Activated naive CD4-positive, alpha-beta T cell treated with anti-CD3 and anti-CD28 coated beads, Interleukin-2, amount 50 U/mL, for 16 hours (primary cell): Measurements from ENCODE around the gene MECP2.

Experiments used
- DNase-seq: peaks from one replicate; pipeline ENCODE4 v3.0.0-alpha.2; 2020

Gene MECP2

DNA sequence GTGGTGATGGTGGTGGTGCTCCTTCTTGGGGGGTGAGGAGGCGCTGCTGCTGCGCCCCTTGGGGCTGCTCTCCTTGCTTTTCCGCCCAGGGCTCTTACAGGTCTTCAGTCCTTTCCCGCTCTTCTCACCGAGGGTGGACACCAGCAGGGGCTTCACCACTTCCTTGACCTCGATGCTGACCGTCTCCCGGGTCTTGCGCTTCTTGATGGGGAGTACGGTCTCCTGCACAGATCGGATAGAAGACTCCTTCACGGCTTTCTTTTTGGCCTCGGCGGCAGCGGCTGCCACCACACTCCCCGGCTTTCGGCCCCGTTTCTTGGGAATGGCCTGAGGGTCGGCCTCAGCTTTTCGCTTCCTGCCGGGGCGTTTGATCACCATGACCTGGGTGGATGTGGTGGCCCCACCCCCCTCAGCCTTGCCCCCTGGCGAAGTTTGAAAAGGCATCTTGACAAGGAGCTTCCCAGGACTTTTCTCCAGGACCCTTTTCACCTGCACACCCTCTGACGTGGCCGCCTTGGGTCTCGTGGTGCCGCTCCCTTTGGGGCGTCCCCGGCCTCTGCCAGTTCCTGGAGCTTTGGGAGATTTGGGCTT lies 66.7 kb downstream of the MECP2 start:
- no peak for DNase-seq

DNA sequence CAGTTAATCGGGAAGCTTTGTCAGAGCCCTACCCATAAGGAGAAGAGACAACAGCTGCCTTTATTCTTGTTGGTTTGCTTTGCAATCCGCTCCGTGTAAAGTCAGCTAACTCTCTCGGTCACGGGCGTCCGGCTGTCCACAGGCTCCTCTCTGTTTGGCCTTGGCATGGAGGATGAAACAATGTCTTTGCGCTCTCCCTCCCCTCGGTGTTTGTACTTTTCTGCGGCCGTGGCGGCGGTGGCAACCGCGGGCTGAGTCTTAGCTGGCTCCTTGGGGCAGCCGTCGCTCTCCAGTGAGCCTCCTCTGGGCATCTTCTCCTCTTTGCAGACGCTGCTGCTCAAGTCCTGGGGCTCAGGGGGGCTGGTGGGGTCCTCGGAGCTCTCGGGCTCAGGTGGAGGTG lies 67.3 kb downstream of the MECP2 start:
- DNase-seq = no peak

DNA sequence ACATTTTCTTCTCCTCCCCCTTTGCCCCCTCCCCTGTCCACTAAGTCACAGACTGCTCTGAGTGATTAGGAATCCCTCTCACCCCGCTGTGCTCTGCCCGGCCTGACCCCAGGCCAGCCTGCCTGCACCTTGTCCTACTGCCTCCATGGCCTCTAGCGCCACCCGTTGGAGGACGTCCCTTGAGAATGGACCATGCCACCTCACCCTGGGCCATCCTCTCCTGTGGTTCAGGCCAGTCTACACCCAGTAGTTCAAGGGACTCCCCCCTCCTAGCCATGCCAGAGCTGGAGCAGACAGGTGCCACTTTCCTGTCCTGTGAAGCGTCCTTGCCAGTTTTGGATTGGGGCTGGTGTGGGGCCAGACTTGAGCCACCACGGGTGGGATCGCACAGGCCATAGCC lies 68.1 kb downstream of the MECP2 start:
- no peak for DNase-seq

DNA sequence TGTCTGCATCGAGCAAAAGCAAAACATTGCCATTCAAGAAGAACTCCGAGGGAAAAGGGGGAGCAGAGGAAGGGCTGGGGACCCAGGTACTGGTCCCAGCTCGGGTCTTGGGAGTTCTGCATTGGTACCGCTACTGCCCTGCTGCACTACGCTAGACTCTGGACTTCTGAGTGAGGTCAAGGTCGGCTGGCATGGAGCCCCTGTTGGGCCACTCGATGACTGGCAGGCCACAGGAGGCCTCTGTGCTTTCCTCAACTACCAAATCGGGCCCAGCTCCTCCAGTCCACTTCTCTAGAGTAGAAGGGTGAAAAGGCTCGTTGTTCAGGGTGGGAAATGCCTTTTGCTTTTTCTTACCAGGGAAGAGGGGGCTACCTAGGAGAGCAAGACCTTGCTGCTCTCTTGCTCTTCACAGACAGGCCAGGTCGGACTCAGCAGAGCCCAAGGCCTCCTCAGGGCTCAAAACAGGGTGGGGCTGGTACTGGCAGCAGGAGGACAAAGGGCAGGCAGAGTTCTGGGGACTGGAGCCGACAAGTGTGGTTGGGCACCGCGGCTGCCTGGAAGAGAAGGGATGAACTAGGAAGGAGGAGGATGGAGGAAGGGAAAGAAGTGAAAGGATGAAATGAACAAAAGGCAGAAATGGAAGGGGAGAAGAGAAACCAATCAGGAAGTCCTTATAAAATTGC lies 68.9 kb downstream of the MECP2 start:
- DNase-seq = no peak

DNA sequence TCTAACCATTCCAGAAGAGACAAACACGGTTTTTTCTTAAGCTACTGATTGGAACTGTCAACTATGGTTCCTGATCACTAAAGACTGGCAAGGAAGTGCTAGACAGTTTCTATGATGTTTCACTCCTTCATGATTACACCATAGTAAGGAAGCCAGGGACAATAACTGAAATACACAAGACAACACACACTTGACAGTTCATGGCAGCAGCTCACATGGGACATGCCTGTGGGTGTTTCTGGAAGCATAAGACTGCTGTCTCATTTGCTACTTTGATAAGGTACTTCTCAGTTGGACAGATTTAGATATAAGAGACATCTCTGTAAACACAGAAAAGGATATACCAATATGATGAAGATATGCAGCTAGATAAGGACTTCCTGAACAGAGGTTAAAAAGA lies 69.5 kb downstream of the MECP2 start:
- DNase-seq = no peak

DNA sequence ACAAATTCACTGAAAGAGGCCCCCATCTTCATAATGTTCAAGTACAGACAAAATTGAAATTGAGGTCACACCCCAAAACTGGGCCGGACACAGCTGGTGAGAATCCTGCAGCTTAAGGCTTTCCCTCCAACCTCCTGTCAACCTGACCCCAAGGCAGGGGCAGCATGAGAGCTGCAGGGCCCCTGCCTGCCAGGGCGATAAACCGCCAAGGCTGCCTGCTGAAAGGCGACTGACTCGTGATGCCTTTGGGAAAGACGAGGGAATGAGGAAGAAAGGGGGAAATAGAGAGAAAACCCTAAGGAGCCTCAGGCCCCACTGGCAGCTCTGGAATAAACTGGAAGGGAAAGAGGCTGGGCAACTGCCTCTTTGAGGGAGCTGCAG lies 70.5 kb downstream of the MECP2 start:
- no peak for DNase-seq

DNA sequence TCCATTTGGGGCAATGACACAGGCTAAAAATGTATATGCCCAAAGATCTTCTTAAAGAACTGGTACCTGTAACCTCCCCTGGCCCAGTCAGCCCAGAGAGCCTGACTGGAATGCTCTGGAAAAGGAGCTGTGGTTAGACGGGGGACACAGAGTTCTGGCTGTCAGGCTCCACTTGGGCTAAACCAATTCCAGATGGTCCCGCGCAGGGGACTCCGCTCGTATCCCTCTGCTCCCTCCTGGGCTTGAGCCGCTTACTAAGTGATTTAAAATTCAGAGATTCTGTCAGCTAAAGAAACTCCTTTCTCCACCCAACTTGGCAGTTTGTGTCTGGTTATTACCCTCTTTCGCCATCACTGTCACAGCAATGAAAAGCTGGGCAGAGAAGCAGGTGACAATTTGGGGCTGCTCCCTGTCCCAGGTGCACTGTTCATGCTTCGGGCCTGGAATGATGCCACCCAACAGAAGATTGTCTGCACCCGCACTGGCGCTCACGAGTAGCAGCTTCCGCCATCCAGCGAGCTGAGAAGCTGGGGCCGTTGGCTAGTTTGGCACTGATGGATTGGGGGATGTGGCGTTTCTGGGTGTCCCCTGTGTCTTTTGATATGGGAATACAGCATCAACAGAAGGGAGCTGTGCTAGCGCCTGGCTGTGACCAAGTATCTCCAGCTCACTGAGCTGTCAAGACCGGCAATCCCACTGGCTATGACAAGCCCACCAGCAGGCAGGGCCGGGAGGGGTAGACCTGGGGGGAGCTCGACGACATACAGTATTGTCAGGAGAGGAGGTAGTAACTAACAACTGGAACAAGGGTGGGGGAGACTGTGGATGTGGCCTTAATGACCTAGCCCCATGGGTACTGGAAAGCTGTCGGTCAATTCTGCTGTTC lies 71.1 kb downstream of the MECP2 start:
- no peak for DNase-seq

DNA sequence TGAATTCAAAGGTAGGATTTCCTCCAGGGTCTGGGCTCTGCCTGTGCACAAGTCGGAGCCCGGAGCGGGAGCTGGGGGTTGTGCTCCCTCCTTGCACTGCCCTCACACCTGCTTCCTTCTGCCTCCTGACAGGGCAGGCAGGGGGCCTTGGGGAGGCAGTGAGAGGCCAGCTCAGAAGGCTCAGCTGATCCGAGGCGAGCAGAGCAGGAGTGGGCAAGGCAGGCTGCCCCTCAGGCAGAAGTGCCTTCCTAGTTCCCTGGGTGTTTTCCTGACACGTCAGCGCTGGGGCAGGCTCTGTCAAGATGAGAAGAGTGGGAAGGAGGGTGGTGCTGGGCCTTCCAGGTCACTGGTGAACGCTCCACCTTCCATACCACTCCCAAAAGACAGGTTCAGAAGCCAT lies 72.3 kb downstream of the MECP2 start:
- no peak for DNase-seq

DNA sequence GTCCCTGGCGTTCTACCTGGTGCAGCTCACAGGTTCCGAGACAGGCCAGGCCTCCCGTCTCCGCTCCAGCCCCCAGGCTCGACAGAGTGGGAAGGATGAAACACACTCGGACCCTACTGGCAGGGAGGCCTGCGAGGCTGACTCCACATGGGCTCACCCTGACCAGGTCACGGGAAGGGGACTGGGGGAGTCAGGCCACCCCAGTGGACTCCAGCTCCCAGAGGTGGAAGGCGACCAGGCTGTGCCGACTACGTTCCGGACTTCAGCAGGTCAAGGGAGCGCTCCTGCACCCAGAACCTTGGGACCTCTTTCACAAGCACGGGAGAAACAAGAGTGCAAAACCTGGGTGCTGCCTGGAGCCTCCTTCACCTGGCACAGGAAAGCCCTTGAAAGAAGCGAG lies 73.2 kb downstream of the MECP2 start:
- DNase-seq = no peak

DNA sequence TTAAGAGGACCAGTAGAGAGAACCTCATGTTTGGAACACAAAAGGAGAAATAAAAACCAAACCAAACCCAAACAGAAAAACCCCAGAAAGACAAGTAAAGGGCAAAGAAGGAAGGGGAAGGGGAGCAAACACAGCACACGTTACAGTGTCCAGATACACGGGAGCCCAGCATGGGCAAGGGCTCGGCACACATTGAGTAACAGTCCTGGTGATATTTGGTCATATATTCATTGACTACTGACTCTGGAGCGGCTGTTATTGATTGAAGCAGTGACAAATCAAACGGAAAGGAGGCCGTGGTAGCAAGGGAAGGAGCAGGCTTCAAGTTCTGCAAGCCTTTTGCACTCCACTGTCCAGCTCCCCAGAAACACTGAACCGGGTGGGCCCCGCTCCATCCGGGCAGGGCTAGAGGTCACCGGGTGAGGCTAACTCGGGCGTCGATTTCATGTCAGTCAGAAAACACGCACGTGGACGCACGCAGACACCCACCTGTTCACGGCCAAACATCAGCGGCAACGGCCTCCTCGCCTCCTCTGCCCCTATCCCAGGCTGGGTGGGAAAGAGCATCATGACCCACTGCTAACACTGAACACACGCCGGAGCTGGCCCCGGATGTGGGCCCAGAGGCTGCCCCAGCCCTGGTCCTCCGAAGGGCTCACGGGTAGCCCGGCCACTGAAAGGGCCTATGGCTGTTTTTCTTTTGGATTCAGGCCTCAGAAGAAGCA lies 74.1 kb downstream of the MECP2 start:
- DNase-seq = no peak

DNA sequence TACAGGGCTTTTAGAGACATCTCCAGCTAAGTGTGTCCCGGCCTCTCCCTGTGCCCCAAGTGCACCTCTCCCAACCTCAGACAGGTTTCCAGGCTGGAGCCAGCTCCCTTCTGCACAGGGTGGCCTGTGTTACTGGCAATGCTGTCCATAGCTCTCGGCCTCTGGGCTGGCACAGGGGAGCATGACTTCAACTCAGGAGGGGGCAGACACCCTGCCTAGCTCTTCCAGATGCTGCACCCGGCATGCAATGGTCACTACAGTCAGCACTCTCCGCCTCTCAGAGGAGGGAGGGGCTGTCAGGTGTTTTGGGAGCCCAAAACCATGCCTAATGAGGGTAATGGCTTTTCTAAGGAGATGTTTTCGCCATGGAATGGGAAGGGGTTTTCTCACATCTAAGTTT lies 75.4 kb downstream of the MECP2 start:
- DNase-seq = no peak

DNA sequence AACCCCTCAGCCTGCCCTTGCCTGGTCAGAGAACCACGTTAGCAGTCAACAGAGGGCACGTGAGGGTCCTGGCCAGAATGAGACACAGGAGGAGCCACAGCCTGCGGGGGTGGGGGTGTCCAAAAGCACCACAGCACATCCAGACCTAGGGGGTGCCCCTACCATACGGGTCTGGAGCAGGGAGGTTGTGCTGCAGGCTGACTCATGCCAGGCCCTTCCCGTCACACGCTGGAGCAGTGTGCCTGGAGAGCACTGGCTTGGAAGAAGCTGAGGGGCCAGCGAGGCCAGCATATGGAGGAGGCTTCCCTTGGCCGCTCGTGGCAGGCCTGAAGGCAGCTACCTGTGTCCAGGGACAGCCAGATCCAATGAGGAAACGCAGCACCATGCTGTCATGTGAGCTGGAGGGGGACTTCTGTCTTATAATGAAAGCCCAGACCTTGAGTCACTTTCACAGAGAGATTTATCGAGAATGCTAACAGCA lies 76.3 kb downstream of the MECP2 start:
- DNase-seq = no peak

DNA sequence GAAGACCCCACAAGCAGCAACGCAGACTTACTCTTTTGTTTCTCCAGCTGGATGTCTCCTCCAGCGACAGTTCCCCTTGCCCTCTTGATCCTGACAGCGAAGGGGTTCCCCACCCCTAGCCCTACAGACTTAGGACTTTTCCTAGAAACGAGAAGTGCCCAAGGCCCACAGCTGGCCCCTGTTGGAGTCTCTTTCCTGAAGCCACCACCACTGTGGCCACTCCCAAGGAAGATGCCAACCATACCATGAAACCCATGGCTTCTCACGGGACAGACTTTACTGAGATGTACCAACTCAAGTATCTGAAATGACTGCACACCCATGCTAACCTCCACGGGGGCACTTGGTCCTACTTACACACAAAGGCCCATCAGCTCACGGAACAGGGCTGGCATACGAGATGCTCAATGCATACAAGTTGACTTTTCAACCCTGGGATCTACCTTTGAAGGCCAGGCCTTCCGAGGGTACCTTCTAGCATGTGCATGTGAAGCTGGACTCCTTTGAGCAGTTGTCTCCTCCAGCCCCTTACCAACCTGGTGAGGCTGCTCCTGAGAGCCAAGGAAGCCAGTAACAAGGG lies 76.9 kb downstream of the MECP2 start:
- DNase-seq = no peak

DNA sequence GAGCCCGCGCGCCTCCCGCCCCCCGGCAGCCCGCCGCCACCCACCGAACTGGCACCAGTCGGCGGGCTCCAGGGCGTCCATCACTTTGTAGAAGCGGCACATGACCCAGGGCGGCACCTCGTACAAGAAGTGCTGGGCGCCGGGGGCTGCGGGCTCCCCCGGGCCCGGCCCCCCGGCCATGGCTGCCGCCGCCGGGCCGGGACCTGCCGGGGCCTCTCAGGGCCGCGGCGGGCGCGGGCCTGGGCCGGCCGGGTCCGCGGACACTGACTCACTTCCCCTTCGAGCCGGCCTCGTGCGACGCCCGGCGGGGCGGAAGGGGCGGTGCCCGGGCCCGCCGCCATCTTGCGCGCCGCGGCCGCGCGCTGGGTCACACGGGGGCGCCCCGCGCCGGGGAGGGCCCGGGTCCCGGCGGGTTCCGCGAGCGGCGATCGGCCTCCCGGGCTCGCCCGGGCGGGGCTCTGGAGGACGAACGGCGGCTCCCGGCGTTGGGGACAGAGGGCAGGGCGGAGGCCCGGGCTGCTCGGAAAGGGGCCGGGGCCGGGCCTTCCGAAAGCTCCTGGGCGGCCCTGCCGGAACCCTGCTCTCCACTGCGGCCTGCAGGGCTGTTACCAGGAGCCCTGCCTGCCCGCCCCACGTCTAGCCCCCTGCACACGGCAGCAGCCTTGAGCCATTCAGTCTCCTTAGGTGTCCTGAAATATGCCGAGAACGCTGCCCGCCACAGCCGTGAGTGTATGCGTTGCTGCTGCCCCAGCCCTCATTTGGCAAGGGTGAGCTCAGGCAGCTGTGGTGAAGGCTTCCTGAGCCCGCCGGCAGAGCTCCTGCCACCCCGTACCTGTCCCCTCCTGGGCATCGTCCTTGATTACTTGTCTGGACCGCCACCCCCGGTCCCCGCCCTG lies 77.6 kb downstream of the MECP2 start, which contains the start of gene IRAK1:
Gene IRAK1 (minus strand): TSS at position 270 of the 896 bp plus-strand sequence. CDS start 90 bp downstream, at position 180.
- DNase-seq = peak; percentile 60

DNA sequence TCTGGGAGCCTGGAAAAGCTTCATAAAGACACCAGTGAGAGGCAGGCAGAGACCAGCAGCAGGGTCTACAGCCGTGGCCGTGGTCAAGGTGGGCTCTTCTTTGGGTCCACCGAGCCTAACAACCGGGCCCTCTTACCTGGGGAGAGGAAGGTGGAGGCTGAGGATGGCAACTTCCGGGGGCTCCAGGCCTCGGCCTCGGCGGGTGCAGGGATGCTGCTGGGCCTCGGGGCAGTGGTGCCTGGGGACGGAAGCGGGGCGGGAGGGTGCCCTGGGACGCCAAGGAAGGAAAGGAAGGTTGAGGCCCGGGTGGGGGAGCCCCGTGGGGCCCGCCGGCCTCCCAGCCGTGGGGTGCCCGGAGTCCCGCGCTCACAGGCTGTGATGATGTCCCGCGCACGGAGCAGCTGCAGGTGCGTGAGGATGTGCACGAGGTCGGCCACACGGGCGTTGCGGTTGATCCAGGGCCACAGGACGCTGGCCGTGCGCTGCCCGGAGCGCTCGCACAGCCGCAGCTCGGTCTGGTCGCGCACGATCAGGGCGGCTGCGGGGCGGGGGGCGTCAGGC lies 78.4 kb downstream of the MECP2 start:
- peak; percentile 30 for DNase-seq

DNA sequence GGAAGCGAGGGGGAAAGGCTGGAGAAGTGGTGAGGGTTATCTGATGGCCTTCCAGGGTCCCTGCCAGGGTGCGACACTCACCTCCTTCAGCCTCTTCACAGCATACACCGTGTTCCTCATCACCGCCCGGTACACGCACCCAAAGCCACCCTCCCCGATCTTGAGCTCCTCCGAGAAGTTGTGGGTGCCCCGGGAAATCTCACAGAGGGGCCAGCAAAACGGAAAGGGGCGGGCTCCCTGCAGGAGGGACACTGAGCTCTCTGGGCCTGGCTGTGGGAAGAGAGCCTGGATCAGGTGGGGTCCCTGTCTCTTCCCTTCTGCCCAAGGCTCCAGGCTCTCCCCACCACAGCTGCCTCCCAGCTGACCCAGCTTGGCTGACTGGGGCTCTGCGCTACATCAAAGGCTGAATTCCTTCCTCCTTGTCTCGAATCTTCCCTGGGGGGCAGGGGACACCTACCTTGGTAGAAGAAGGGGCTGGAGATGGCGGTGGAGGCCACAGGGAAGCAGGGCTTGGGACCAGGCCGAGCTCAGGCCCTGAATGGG lies 78.9 kb downstream of the MECP2 start:
- no peak for DNase-seq

DNA sequence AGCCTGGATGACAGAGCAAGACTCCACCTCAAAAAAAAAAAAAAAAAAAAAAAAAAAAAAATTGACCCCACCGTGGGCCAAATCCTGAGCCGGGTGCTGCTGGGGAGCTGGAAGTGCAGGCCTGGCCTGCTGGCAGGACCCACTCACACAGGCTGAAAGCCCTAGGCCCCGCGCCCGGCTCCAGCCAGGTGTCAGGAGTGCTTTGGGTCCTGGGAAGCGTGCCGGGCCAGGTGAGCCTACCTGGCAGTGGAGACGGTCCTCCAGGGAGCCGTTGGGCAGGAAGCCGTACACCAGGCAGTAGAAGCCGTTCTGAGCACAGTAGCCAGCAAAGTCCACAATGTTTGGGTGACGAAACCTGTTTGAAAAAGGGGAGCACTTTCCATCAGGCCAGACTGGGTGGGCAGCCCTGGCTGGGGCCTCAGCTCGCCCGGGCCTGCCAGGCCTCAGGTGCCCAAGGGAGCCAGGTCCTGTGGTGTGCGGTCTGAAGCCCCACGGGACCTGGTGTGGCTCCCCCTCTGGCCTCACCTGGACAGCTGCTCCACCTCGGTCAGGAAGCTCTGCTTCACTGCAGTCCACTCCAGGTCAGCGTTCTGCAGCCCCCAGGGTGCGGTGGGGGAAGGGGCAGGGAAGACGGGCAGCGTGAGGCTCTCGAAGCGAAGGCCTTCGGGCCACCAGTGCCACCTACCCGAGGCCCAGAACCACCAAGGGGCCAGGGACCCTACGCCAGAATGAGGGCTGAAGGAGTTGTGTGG lies 79.6 kb downstream of the MECP2 start:
- no peak for DNase-seq

DNA sequence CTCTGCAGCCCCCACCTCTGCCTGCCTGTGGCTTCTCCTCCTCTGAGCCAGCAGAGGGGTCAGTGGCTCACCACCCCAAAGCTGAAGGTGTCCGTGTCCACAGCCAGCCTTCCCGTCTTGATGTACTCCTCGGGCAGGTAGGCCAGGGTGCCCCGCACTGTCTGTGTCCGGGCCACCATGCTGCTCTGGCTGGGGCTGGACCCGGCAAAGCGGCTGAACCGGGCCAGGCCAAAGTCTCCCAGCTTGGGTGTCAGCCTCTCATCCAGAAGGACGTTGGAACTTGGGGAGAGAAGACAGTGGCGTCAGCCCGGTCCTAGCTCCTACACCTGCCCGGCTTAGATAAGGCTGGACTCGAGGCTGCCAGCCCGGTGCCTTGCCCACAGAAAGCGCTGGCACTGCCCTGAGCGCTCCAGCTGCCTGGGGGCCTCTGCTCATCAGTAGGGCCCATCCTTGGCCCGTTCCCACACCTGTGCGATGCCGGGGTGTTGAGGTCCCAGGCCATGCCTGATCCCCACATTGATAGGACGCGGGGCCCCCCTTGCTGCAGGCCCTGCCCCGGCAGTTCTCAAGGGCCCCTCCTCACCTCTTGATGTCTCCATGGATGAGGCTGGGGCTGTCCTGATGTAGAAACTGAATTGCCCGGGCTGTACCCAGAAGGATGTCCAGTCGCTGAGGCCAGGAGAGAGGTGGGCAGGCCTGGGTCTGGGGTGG lies 81.0 kb downstream of the MECP2 start:
- DNase-seq = no peak

DNA sequence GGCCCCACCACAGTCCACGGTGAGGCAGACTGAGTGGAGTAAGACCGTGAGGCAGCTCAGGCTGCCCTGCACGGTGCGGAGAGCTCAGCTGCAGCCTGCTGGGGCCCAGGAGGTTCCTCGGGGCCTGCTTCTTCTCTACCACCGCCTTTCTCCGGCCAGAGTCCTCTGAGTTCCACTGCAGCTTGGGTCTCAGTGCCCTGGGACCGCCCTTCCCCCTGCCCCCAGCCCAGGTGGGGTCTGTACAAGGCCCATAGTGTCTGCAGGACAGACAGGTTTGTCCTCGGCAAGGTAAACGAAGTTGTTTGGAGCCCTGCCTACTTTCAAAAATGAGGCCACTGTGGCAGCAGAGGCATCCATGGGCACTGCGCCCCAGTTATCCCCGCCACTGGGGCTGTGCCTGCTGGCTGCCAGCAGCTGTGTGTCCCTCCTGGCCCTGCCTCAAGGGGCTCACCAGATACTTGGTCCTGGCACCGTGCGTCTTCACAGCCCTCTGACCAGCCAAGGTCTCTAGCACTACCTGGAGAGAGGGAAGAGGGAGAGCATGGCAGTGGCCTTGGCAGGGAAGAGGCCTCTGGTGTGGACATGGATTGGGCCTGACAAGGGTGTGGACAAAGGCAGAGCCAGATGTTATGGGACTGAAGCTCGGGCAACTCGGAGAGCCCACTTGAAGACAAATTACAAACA lies 81.8 kb downstream of the MECP2 start:
- DNase-seq = no peak
